ENCODE measurements around the gene DNAI7.

Gene DNAI7

GRCh38 chr12:25195056-25195971 is at the start of gene DNAI7, which contains the start of gene ETFRF1:
TSS of gene DNAI7 (minus strand) at chr12:25195160. CDS start at chr12:25195078, 82 bp downstream.
TSS of gene ETFRF1 (plus strand) at chr12:25195237. CDS start at chr12:25203957, 8,720 bp downstream.
- in situ Hi-C loops (cut with MboI; ENCODE audit: low sequenced_read_pairs), result no loop called here

DNA sequence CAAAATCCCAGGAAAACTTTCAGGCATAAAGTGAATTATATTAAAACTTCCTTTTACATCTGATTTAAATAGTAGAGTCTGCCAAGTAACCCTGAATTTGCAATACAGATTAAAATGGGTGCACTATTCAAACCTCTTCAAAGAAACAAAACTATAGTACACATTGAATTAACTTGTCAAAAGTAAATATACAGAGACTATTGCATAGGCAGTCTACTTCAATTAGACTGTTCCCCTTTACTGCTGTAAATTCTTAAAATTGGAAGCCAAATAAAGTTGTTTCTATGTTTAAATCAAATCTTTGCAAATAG is 48.7 kb upstream of the DNAI7 start:
- in situ Hi-C loops (cut with MboI; ENCODE audit: low sequenced_read_pairs), result no loop called here

- in situ Hi-C loops (cut with MboI; ENCODE audit: low sequenced_read_pairs), result no loop called here
Observed at GRCh38 chr12:25242981-25243679, 48.2 kb upstream of the DNAI7 start.

- in situ Hi-C loops (cut with MboI; ENCODE audit: low sequenced_read_pairs), result no loop called here
Observed at GRCh38 chr12:25241167-25242020, 46.4 kb upstream of the DNAI7 start.

DNA sequence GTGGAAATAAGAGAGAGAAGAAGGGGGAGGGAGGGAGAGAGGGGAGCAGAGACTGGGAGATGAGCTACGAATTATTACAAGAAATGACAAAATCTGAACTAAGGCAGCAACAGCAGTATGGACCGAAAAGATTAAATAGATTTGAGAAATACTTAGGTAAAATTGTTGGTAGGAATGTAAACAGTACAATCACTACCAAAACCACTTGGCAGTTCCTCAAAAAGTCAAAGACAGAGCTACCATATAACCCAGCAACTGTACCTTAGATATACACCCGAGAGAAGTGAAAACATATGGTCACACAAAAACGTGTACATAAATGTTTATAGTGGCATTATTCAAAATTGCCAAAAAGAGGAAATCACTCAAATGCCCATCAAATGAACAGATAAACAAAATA is 41.7 kb upstream of the DNAI7 start:
- in situ Hi-C loops (cut with MboI; ENCODE audit: low sequenced_read_pairs), result no loop called here

DNA sequence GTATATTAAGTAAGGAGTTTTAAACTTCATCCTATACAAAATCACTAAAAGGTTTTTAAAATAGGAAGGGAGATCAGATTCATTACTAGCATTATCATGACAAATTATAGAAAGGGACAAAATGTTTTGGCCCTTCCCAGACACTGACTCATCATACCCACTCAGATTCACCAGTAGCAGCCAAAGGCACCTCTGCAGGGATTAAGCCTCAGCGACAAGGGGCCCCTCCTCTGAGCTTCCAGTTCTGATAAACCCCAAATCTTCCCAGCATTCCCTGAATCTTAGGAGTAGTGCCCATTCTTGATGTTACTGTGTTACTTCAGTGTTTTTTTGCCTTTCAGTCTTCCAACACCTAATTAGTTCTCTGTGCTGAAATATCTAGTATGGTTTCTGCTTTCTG is 41.2 kb upstream of the DNAI7 start:
- in situ Hi-C loops (cut with MboI; ENCODE audit: low sequenced_read_pairs), result no loop called here

DNA sequence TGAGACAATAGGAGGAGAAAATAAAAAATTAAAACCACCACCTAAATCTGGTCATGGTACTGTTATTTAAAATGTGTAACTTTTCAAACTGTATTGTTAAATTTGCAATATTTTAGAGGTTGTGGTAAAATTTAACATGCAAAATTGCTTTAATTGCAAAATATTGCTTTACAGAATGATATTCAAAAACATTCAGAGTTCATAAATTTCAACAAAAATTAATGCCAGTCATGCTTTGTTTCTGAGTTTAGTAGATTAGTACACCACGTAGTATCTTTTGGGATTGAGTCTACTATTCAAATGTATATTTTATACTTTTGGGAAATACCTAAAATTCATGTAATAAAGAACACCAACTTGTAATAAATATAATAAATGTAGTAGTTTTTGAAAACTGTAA is 18.4 kb upstream of the DNAI7 start:
- in situ Hi-C loops (cut with MboI; ENCODE audit: low sequenced_read_pairs), result no loop called here

DNA sequence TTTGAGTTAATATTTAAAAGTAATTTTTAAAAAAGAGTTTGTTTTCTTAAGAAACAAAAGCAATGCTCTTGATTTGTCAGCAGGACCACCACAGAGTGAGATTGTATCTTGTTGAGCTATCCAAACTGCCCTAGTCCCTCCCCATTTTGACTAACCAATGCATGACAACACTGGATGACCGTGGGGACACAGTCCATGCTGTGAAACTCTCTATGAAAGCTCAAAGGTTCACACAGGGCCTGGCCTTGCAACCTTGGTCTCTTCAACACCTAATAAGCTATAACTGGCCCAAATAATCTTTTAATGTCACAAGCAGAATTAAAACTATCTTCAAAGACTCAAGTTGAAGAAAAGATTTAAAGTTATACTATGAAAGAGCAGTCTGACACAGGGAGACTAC is 13.6 kb upstream of the DNAI7 start:
- in situ Hi-C loops (cut with MboI; ENCODE audit: low sequenced_read_pairs), result no loop called here

GRCh38 chr12:25207846-25208245 is 12.9 kb upstream of the DNAI7 start:
- in situ Hi-C loops (cut with MboI; ENCODE audit: low sequenced_read_pairs), result no loop called here

GRCh38 chr12:25207411-25207810 is 12.5 kb upstream of the DNAI7 start:
- in situ Hi-C loops (cut with MboI; ENCODE audit: low sequenced_read_pairs), result no loop called here

DNA sequence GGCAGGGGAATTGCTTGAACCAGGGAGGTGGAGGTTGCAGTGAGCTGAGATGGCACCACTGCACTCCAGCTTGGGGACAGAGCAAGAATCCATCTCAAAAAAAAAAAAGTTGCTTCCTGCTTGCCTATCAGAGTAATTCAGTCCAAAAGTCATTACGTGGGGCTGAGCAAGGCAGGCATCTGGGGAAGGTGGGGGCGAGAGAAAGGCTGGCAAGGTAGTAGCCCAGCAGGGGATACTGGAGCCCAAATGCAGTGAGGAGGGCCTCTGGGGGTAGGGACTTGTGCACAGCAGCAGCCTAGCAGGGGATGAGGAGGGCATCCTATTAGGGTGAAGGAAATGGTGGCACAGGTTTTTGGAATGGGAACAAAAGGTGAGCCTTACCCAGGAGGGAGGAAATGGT is 7.2 kb upstream of the DNAI7 start:
- in situ Hi-C loops (cut with MboI; ENCODE audit: low sequenced_read_pairs), result no loop called here

GRCh38 chr12:25200703-25201102 is 5.7 kb upstream of the DNAI7 start:
- in situ Hi-C loops (cut with MboI; ENCODE audit: low sequenced_read_pairs), result no loop called here

DNA sequence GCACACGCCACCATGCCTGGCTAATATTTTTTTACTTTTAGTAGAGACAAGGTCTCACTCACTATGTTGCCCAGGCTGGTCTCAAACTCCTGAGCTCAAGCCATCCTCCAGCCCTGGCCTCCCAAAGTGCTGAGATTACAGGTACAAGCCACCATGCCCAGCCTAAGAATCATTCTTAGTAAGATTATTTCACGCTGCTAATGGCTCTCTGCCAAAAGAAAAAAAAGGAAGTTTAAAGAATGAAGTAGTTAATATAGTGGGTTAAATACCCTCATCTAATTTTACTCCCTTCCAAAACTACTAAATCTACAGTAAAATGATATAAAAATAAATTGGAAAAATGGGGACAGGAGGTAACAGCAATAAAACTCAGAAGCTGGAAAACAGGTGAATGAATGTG is 2.6 kb upstream of the DNAI7 start:
- in situ Hi-C loops (cut with MboI; ENCODE audit: low sequenced_read_pairs), result no loop called here

- in situ Hi-C loops (cut with MboI; ENCODE audit: low sequenced_read_pairs), result no loop called here
Observed at GRCh38 chr12:25194722-25195055, 271 bp downstream of the DNAI7 start.

DNA sequence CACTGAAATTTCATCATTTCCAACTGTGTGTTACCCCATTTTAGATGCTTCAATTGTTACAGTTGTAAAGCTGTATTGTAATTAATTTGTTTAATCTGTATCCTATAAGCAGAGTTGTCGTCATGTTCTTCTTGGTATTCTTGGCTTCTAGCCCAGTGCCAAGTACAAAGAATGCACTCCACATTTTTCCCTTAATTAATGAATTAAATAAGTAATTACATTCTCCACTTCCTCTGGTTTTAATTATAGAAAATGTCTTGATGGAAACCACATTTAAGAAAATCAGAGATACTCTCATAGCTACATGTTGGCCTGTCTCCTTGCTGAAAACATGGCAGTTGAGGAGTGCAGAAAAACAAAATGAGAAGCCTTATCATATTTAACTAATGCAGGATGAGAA is 746 bp downstream of the DNAI7 start:
- in situ Hi-C loops (cut with MboI; ENCODE audit: low sequenced_read_pairs), result no loop called here

GRCh38 chr12:25190793-25191192 is 4.2 kb downstream of the DNAI7 start:
- in situ Hi-C loops (cut with MboI; ENCODE audit: low sequenced_read_pairs), result no loop called here

GRCh38 chr12:25189656-25190055 is 5.3 kb downstream of the DNAI7 start:
- in situ Hi-C loops (cut with MboI; ENCODE audit: low sequenced_read_pairs), result no loop called here

GRCh38 chr12:25187781-25188180 is 7.2 kb downstream of the DNAI7 start:
- in situ Hi-C loops (cut with MboI; ENCODE audit: low sequenced_read_pairs), result no loop called here

DNA sequence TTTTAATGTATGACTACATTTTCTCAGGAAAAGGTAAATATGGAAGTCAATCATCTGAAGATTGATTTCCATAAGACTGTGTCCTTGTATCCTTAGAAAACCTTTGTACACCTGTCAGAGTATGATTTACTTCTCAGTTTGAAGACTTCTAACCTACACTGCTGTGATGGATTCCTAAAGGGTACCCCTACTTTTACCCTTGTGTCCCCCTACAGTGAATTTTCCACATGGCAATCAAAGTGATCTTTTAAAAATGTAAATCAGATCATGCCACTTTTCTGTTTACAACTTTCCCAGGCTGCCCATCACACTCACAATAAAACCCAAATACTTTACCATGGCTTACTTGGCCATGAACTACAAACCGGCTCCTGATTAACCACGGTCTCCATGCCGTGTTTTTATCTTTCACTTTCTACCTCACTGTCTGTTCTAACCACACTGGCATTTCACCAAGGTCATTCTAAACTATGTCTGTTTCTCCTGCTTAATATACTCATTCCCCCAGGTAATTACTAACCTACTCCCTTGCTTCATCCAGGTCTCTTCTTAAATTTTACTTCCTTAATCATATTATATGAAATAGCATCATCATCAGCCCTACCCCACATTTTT is 8.1 kb downstream of the DNAI7 start:
- in situ Hi-C loops (cut with MboI; ENCODE audit: low sequenced_read_pairs), result no loop called here

GRCh38 chr12:25186038-25186787 is 8.7 kb downstream of the DNAI7 start:
- in situ Hi-C loops (cut with MboI; ENCODE audit: low sequenced_read_pairs), result no loop called here

All from hTERT RPE-1 (cell line).